ENCODE data around the gene ST6GALNAC3.

Gene ST6GALNAC3

GRCh38 chr1:76543495-76543894 lies 468.9 kb downstream of the ST6GALNAC3 start:
- DNase-seq, result no peak

GRCh38 chr1:76546354-76546933 lies 471.9 kb downstream of the ST6GALNAC3 start:
- DNase-seq, result no peak

GRCh38 chr1:76547916-76548315 lies 473.4 kb downstream of the ST6GALNAC3 start:
- no peak for DNase-seq

- no peak for DNase-seq
Observed at GRCh38 chr1:76548513-76549100, 474.1 kb downstream of the ST6GALNAC3 start.

GRCh38 chr1:76554283-76554682 lies 479.7 kb downstream of the ST6GALNAC3 start:
- DNase-seq, result no peak

GRCh38 chr1:76562292-76562691 lies 487.7 kb downstream of the ST6GALNAC3 start:
- DNase-seq, result no peak

GRCh38 chr1:76568573-76569238 lies 494.2 kb downstream of the ST6GALNAC3 start:
- no peak for DNase-seq

GRCh38 chr1:76571248-76571647 lies 496.7 kb downstream of the ST6GALNAC3 start:
- no peak for DNase-seq

- DNase-seq, result no peak
Observed at GRCh38 chr1:76572229-76572628, 497.7 kb downstream of the ST6GALNAC3 start.

- DNase-seq, result no peak
Observed at GRCh38 chr1:76576876-76577524, 502.5 kb downstream of the ST6GALNAC3 start.

- DNase-seq, result no peak
Observed at GRCh38 chr1:76577525-76578185, 503.1 kb downstream of the ST6GALNAC3 start.

GRCh38 chr1:76580206-76580605 lies 505.7 kb downstream of the ST6GALNAC3 start:
- DNase-seq, result no peak

GRCh38 chr1:76581712-76582111 lies 507.2 kb downstream of the ST6GALNAC3 start:
- no peak for DNase-seq

GRCh38 chr1:76583235-76583868 lies 508.8 kb downstream of the ST6GALNAC3 start:
- DNase-seq, result no peak

- DNase-seq, result no peak
Observed at GRCh38 chr1:76583875-76584477, 509.4 kb downstream of the ST6GALNAC3 start.

GRCh38 chr1:76585980-76586674 lies 511.6 kb downstream of the ST6GALNAC3 start:
- DNase-seq, result no peak

GRCh38 chr1:76587212-76587611 lies 512.7 kb downstream of the ST6GALNAC3 start:
- no peak for DNase-seq

GRCh38 chr1:76591461-76591860 lies 516.9 kb downstream of the ST6GALNAC3 start:
- no peak for DNase-seq

GRCh38 chr1:76591963-76592362 lies 517.4 kb downstream of the ST6GALNAC3 start:
- no peak for DNase-seq

GRCh38 chr1:76593141-76593540 lies 518.6 kb downstream of the ST6GALNAC3 start:
- no peak for DNase-seq

GRCh38 chr1:76593618-76594017 lies 519.1 kb downstream of the ST6GALNAC3 start:
- no peak for DNase-seq

- no peak for DNase-seq
Observed at GRCh38 chr1:76595024-76595423, 520.5 kb downstream of the ST6GALNAC3 start.
